Measurements from ENCODE around the gene FAU. TPM values are rescaled to one million over a fixed set of nuclear protein-coding genes. Genes with fewer than 3 reads are reported as not detected.

The FAU gene
- total and polyA plus RNA-seq, 9 of the 15 experiments (the other 6 are each of a cell fraction or from before 2014, with no cell fraction given) = 433 to 1,827 (median 942) TPM

DNA sequence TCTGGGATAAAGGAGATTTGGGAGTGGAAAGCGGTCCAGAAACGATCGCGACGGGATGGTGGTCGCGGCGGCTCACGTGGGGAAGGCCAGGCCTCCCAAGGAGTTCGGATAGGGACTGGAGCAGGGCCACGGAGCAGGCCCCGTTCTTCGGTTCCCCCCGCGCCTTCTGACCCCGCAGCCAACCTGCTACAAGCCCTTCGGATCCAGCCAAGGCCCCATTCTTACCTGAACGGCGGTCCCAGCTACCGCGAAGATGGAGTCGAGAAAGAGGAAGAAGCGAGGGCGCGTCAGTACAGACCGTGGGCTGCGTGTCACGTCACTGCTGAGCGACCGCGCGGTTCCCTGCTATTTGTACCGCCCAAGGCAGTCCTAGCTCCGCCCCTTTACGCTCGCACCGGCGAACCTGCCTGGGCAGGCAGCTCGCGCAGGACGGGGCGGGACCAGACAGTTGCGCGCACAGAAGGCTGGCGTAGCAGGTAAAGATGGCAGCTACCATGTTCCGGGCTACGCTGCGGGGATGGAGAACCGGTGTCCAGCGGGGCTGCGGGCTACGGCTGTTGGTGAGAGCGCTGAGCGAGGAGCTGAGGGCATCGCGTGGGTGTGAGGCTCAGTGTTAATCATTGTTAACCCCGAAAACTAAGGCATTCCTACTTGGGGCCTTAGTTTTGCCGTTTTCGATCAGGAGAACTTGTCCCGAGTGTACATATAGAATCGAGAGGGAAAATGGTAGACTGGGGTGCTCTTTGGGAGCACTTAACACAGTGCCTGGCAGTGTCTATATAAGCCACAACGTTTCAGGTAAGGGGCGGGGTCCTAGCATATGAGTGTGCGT, at the start of gene FAU, which contains the start of gene MRPL49 (continued):
- TF ChIP-seq, protein P1, sequence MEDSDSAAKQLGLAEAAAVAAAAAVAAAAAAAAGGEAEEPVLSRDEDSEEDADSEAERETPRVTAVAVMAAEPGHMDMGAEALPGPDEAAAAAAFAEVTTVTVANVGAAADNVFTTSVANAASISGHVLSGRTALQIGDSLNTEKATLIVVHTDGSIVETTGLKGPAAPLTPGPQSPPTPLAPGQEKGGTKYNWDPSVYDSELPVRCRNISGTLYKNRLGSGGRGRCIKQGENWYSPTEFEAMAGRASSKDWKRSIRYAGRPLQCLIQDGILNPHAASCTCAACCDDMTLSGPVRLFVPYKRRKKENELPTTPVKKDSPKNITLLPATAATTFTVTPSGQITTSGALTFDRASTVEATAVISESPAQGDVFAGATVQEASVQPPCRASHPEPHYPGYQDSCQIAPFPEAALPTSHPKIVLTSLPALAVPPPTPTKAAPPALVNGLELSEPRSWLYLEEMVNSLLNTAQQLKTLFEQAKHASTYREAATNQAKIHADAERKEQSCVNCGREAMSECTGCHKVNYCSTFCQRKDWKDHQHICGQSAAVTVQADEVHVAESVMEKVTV (CRISPR knock-in tag; IDR thresholded peaks at IDR 0.05) = no peak
- TF ChIP-seq CHD2 (IDR thresholded peaks at IDR 0.05; ENCODE audit: low read depth, low read length) = no peak
- TF ChIP-seq STAG1 (CRISPR knock-in tag; IDR thresholded peaks at IDR 0.05; ENCODE audit: borderline replicate concordance) = no peak
- no peak for TF ChIP-seq GABPB2 (CRISPR knock-in tag; conservative IDR thresholded peaks at IDR 0.05)
- TF ChIP-seq MBD2 (IDR thresholded peaks at IDR 0.05; ENCODE audit: borderline replicate concordance, low read depth) = peak; percentile 84; the same call in 1 of the 2 replicates
- TF ChIP-seq ZBED1 (IDR thresholded peaks at IDR 0.05) = 0 out of 2 replicates have a peak, but pooled peaks have one; percentile 35
- TF ChIP-seq, protein P2, sequence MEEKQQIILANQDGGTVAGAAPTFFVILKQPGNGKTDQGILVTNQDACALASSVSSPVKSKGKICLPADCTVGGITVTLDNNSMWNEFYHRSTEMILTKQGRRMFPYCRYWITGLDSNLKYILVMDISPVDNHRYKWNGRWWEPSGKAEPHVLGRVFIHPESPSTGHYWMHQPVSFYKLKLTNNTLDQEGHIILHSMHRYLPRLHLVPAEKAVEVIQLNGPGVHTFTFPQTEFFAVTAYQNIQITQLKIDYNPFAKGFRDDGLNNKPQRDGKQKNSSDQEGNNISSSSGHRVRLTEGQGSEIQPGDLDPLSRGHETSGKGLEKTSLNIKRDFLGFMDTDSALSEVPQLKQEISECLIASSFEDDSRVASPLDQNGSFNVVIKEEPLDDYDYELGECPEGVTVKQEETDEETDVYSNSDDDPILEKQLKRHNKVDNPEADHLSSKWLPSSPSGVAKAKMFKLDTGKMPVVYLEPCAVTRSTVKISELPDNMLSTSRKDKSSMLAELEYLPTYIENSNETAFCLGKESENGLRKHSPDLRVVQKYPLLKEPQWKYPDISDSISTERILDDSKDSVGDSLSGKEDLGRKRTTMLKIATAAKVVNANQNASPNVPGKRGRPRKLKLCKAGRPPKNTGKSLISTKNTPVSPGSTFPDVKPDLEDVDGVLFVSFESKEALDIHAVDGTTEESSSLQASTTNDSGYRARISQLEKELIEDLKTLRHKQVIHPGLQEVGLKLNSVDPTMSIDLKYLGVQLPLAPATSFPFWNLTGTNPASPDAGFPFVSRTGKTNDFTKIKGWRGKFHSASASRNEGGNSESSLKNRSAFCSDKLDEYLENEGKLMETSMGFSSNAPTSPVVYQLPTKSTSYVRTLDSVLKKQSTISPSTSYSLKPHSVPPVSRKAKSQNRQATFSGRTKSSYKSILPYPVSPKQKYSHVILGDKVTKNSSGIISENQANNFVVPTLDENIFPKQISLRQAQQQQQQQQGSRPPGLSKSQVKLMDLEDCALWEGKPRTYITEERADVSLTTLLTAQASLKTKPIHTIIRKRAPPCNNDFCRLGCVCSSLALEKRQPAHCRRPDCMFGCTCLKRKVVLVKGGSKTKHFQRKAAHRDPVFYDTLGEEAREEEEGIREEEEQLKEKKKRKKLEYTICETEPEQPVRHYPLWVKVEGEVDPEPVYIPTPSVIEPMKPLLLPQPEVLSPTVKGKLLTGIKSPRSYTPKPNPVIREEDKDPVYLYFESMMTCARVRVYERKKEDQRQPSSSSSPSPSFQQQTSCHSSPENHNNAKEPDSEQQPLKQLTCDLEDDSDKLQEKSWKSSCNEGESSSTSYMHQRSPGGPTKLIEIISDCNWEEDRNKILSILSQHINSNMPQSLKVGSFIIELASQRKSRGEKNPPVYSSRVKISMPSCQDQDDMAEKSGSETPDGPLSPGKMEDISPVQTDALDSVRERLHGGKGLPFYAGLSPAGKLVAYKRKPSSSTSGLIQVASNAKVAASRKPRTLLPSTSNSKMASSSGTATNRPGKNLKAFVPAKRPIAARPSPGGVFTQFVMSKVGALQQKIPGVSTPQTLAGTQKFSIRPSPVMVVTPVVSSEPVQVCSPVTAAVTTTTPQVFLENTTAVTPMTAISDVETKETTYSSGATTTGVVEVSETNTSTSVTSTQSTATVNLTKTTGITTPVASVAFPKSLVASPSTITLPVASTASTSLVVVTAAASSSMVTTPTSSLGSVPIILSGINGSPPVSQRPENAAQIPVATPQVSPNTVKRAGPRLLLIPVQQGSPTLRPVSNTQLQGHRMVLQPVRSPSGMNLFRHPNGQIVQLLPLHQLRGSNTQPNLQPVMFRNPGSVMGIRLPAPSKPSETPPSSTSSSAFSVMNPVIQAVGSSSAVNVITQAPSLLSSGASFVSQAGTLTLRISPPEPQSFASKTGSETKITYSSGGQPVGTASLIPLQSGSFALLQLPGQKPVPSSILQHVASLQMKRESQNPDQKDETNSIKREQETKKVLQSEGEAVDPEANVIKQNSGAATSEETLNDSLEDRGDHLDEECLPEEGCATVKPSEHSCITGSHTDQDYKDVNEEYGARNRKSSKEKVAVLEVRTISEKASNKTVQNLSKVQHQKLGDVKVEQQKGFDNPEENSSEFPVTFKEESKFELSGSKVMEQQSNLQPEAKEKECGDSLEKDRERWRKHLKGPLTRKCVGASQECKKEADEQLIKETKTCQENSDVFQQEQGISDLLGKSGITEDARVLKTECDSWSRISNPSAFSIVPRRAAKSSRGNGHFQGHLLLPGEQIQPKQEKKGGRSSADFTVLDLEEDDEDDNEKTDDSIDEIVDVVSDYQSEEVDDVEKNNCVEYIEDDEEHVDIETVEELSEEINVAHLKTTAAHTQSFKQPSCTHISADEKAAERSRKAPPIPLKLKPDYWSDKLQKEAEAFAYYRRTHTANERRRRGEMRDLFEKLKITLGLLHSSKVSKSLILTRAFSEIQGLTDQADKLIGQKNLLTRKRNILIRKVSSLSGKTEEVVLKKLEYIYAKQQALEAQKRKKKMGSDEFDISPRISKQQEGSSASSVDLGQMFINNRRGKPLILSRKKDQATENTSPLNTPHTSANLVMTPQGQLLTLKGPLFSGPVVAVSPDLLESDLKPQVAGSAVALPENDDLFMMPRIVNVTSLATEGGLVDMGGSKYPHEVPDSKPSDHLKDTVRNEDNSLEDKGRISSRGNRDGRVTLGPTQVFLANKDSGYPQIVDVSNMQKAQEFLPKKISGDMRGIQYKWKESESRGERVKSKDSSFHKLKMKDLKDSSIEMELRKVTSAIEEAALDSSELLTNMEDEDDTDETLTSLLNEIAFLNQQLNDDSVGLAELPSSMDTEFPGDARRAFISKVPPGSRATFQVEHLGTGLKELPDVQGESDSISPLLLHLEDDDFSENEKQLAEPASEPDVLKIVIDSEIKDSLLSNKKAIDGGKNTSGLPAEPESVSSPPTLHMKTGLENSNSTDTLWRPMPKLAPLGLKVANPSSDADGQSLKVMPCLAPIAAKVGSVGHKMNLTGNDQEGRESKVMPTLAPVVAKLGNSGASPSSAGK (IDR thresholded peaks at IDR 0.05) = no peak
- TF ChIP-seq, protein P3, sequence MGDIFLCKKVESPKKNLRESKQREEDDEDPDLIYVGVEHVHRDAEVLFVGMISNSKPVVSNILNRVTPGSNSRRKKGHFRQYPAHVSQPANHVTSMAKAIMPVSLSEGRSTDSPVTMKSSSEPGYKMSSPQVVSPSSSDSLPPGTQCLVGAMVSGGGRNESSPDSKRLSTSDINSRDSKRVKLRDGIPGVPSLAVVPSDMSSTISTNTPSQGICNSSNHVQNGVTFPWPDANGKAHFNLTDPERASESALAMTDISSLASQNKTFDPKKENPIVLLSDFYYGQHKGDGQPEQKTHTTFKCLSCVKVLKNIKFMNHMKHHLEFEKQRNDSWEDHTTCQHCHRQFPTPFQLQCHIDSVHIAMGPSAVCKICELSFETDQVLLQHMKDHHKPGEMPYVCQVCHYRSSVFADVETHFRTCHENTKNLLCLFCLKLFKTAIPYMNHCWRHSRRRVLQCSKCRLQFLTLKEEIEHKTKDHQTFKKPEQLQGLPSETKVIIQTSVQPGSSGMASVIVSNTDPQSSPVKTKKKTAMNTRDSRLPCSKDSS (IDR thresholded peaks at IDR 0.05; ENCODE audit: low read depth, partially characterized antibody) = no peak
- no peak for TF ChIP-seq ZNF347 (CRISPR knock-in tag; IDR thresholded peaks at IDR 0.05; ENCODE audit: low read depth)
- TF ChIP-seq, protein P4, sequence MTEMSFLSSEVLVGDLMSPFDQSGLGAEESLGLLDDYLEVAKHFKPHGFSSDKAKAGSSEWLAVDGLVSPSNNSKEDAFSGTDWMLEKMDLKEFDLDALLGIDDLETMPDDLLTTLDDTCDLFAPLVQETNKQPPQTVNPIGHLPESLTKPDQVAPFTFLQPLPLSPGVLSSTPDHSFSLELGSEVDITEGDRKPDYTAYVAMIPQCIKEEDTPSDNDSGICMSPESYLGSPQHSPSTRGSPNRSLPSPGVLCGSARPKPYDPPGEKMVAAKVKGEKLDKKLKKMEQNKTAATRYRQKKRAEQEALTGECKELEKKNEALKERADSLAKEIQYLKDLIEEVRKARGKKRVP (CRISPR knock-in tag; IDR thresholded peaks at IDR 0.05) = no peak
- TF ChIP-seq ZFP30 (CRISPR knock-in tag; IDR thresholded peaks at IDR 0.05; ENCODE audit: borderline replicate concordance) = no peak
